Loucy (cell line): ENCODE data around the gene SSX5.
"Not testable (repeated sequence)": the region's sequence is repeated elsewhere in the genome, so short reads cannot be mapped to it uniquely, and the experiment has no call there.

Source experiments
- CTCF ChIP-seq: fragments of 200-600 bp; sonication (generic); conservative IDR thresholded peaks from 2 replicates; pipeline ENCODE4 v1.5.1; 2014; ENCODE audit warnings: mild to moderate bottlenecking, antibody characterized with exemption, low read length
- EZH2phosphoT487 ChIP-seq: fragments of 200-600 bp; IDR thresholded peaks from 2 replicates; pipeline ENCODE4 v1.6.1; 2018; ENCODE audit warnings: antibody characterized with exemption, mild to moderate bottlenecking, moderate library complexity, borderline replicate concordance

DNA sequence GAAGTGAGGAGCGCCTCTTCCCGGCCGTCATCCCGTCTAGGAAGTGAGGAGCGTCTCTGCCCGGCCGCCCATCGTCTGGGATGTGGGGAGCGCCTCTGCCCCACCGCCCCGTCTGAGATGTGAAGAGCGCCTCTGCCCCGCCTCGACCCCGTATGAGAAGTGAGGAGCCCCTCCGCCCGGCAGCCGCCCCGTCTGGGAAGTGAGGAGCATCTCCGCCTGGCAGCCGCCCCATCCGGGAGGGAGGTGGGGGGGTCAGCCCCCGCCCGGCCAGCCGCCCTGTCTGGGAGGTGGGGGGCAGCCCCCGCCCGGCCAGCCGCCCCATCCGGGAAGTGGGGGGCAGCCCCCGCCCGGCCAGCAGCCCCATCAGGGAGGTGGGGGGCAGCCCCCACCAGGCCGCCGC, 57.5 kb downstream of the SSX5 start:
- TF ChIP-seq CTCF, EZH2phosphoT487: not testable (repeated sequence)
